ENCODE measurements around the gene GZF1. TPM values are rescaled to one million over a fixed set of nuclear protein-coding genes. Genes with fewer than 3 reads are reported as not detected.

GZF1 gene
- total RNA-seq, 4 donors from 2014 or later: 3.4 to 11.8 (median 5.1) TPM

GRCh38 chr20:23336476-23336875 is 25.5 kb upstream of the GZF1 start:
- WGBS, 2 donors: 91 to 93% methylated on average over 5 of the region's 5 CpGs
- no peaks in the 10 kb centered on the region for H3K36me3 ChIP-seq
- peaks cover 0 to 20% (median 0%) of the 10 kb centered on the region in 3 donors for H3K4me1 ChIP-seq
- TF ChIP-seq, protein P1, sequence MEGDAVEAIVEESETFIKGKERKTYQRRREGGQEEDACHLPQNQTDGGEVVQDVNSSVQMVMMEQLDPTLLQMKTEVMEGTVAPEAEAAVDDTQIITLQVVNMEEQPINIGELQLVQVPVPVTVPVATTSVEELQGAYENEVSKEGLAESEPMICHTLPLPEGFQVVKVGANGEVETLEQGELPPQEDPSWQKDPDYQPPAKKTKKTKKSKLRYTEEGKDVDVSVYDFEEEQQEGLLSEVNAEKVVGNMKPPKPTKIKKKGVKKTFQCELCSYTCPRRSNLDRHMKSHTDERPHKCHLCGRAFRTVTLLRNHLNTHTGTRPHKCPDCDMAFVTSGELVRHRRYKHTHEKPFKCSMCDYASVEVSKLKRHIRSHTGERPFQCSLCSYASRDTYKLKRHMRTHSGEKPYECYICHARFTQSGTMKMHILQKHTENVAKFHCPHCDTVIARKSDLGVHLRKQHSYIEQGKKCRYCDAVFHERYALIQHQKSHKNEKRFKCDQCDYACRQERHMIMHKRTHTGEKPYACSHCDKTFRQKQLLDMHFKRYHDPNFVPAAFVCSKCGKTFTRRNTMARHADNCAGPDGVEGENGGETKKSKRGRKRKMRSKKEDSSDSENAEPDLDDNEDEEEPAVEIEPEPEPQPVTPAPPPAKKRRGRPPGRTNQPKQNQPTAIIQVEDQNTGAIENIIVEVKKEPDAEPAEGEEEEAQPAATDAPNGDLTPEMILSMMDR (IDR thresholded peaks at IDR 0.05): no peak
- TF ChIP-seq POLR2A (IDR thresholded peaks at IDR 0.05): no peak
- H3K27me3 ChIP-seq: peaks cover 0 to 2% (median 0%) of the 10 kb centered on the region in 4 donors
- H3K4me3 ChIP-seq: no peak overlapping the region
- no peak for DNase-seq
- H3K9me3 ChIP-seq: no peaks in the 10 kb centered on the region
- no peak overlapping the region for H3K27ac ChIP-seq
- intact Hi-C loops (cut with DNase I): loop anchor here (10.0 kb wide), 1 partner anchor 642 kb away; no protein-coding TSS in a partner anchor

DNA sequence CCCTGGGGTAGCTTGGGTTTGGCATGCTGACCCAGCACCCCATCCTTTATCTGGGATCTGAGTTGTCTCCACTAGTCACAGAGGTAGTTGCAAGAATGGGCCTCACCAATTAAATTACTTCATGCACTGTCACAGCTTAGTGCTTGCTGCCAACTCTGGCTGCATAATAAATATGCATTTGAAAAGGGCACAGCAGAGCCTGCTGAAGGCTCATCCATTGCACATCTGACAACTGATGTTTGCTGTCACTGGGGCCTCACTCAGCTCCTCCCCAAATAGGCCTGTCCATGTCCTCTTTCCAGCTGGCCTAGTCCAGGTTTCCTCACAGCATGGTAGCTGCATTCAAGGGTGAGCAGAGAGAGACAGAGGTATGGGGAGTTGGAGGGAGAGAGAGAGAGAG is 24.7 kb upstream of the GZF1 start:
- peaks cover 0 to 11% (median 0%) of the 10 kb centered on the region in 3 donors for H3K4me1 ChIP-seq
- H3K36me3 ChIP-seq: no peaks in the 10 kb centered on the region

DNA sequence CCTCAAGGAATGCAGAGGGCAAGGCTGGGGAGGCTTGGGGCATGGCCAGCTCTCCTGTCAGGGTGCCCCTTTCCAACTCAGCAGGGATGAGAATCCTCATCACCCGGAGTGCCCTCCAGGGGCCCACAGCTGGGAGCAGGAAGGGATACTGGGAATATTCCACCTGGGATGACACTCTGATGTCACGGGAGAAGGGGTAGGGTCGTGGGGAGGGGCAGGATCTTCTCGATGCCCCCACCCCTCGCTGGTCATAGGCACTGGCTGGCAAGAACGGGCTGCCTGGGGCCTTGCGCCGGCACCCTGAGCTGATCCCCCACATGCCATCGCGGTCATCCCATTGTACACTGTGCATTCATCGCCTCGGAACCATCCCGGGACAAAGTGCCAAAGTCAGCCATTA is 22.0 kb upstream of the GZF1 start:
- Histone ChIP-seq H3K4me3 (no peak overlapping the region), H3K27ac (no peak overlapping the region), H3K4me1 (peaks cover 0 to 8% (median 0%) of the 10 kb centered on the region in 3 donors), H3K36me3 (no peaks in the 10 kb centered on the region), H3K9me3 (no peaks in the 10 kb centered on the region), H3K27me3 (peaks cover 0 to 10% (median 0%) of the 10 kb centered on the region in 4 donors)
- TF ChIP-seq POLR2A (IDR thresholded peaks at IDR 0.05): no peak
- TF ChIP-seq, protein P1 (IDR thresholded peaks at IDR 0.05): no peak
- intact Hi-C loops (cut with DNase I): loop anchor here (10.0 kb wide), 2 partner anchors 305 to 645 kb away; partner anchors contain the start of gene SSTR4
- DNase-seq: no peak
- WGBS, 2 donors: 72% methylated on average over 5 of the region's 13 CpGs; no CpG with 5 or more reads in 1 of the 2 donors

More for the DNA sequence above, 24.7 kb upstream of the GZF1 start:
- no peak for DNase-seq
- Histone ChIP-seq H3K27me3 (peaks cover 0 to 10% (median 0%) of the 10 kb centered on the region in 4 donors), H3K9me3 (no peaks in the 10 kb centered on the region), H3K4me3 (no peak overlapping the region), H3K27ac (no peak overlapping the region)
- no peak for TF ChIP-seq POLR2A (IDR thresholded peaks at IDR 0.05)
- TF ChIP-seq, protein P1 (IDR thresholded peaks at IDR 0.05): no peak
- intact Hi-C loops (cut with DNase I): loop anchor here (10.0 kb wide), 1 partner anchor 643 kb away; no protein-coding TSS in a partner anchor

DNA sequence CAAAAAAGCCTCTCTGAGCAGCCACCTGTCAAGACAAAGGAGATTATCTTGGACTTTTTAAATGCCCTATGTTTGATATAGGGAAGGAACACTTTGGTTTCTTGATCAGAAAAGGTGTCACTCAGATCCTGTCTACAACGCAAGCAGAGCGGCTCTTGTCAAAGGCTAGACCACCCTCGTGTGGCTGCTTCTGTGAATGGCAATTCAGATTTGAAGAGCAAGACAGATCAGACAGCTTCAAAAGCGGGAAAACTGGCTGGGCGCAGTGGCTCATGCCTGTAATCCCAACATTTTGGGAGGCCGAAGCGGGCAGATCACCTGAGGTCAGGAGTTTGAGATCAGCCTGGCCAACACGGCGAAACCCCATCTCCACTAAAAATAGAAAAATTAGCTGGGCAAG is 21.5 kb upstream of the GZF1 start:
- intact Hi-C loops (cut with DNase I): loop anchor here (10.0 kb wide), 1 partner anchor 306 kb away; the partner anchor contains the start of gene SSTR4
- Histone ChIP-seq H3K27ac (no peak overlapping the region), H3K4me3 (no peak overlapping the region), H3K4me1 (peaks cover 0 to 8% (median 0%) of the 10 kb centered on the region in 3 donors), H3K9me3 (no peaks in the 10 kb centered on the region), H3K36me3 (no peaks in the 10 kb centered on the region), H3K27me3 (peaks cover 0 to 10% (median 0%) of the 10 kb centered on the region in 4 donors)
- TF ChIP-seq POLR2A (IDR thresholded peaks at IDR 0.05): no peak
- TF ChIP-seq, protein P1 (IDR thresholded peaks at IDR 0.05): peak; percentile 25 to 78 (median 64)
- WGBS, 2 donors: 30 to 31% methylated on average over 6 to 9 of the region's 9 CpGs
- no peak for DNase-seq

- no peak for TF ChIP-seq POLR2A (IDR thresholded peaks at IDR 0.05)
- TF ChIP-seq, protein P1 (IDR thresholded peaks at IDR 0.05): no peak
- Histone ChIP-seq H3K4me1 (peaks cover 0 to 8% (median 0%) of the 10 kb centered on the region in 3 donors), H3K36me3 (no peaks in the 10 kb centered on the region), H3K4me3 (no peak overlapping the region), H3K27ac (no peak overlapping the region), H3K9me3 (no peaks in the 10 kb centered on the region), H3K27me3 (peaks cover 0 to 10% (median 0%) of the 10 kb centered on the region in 4 donors)
- DNase-seq: no peak
- intact Hi-C loops (cut with DNase I): loop anchor here (10.0 kb wide), 1 partner anchor 306 kb away; the partner anchor contains the start of gene SSTR4
- WGBS, 2 donors: 55 to 75% methylated on average over 2 of the region's 2 CpGs
These were observed 20.9 kb upstream of the GZF1 start for GRCh38 chr20:23341073-23341472.
